H1 (cell line): Measurements from ENCODE around the gene TXK. TPM values are rescaled to one million over a fixed set of nuclear protein-coding genes. Genes with fewer than 3 reads are reported as not detected.

Experiments used
- CTCF ChIA-PET: fragments of 300-600 bp; sonication (Branson Sonifier 250); formaldehyde crosslinking; loops from one replicate; lab custom pipeline; 2021; ENCODE audit not compliant: partially characterized antibody; lab: Charles Lee
- POLR2A ChIA-PET: fragments of 300-600 bp; sonication (Branson Sonifier 250); formaldehyde crosslinking; loops from one replicate; lab custom pipeline; 2021; ENCODE audit warnings: inconsistent platforms; ENCODE audit not compliant: partially characterized antibody; lab: Charles Lee
- DNase-seq, 2 experiments: peaks; one replicate each; pipeline versions ENCODE4 v3.0.0 to v3.0.0-alpha.2; 2010 to 2022; ENCODE audit warnings: low spot score in 2 of 2, low read depth in 1 of 2, mixed read lengths in 1 of 2
- FAIRE-seq: peaks from 2 replicates; lab custom pipeline; 2011; peaks lifted over from hg19 to GRCh38; lab: Jason Lieb, UNC
- H2AFZ ChIP-seq: 2 replicates; pipeline ENCODE4 v1.8.1; 2012; ENCODE audit warnings: low read length, inconsistent platforms
- H2AK5ac ChIP-seq: 2 replicates; pipeline ENCODE4 v1.6.1; 2013; ENCODE audit warnings: low read depth, low read length
- H2BK120ac ChIP-seq: replicated peaks from 2 replicates; pipeline ENCODE3; 2013; ENCODE audit warnings: low read depth, low read length, inconsistent platforms
- H2BK12ac ChIP-seq: 2 replicates; pipeline ENCODE4 v1.6.1; 2013; ENCODE audit warnings: low read depth, low read length
- H2BK15ac ChIP-seq: 2 replicates; pipeline ENCODE4 v1.6.1; 2013; ENCODE audit warnings: low read length
- H2BK20ac ChIP-seq: 2 replicates; pipeline ENCODE4 v1.6.1; 2013; ENCODE audit warnings: low read length
- H2BK5ac ChIP-seq: 2 replicates; pipeline ENCODE4 v1.6.1; 2013; ENCODE audit warnings: low read depth, low read length
- H3K14ac ChIP-seq: 2 replicates; pipeline ENCODE4 v1.6.1; 2013; ENCODE audit warnings: inconsistent platforms; ENCODE audit not compliant: insufficient read length
- H3K18ac ChIP-seq: 2 replicates; pipeline ENCODE4 v1.6.1; 2013; ENCODE audit warnings: low read length; ENCODE audit errors: extremely low read depth
- H3K23ac ChIP-seq: 2 replicates; pipeline ENCODE4 v1.6.1; 2013; ENCODE audit warnings: inconsistent platforms; ENCODE audit not compliant: insufficient read length
- H3K23me2 ChIP-seq: 2 replicates; pipeline ENCODE4 v1.6.1; 2013; ENCODE audit warnings: low read depth, low read length
- H3K27ac ChIP-seq: 2 replicates; pipeline ENCODE4 v1.6.1; 2011; ENCODE audit warnings: low read depth, low read length, inconsistent platforms
- H3K27me3 ChIP-seq, 4 experiments: replicated peaks in 1 of 4; 1 replicate in 1 of 4; 2 replicates in 3 of 4; pipeline versions ENCODE4 v1.6.1 to v1.8.1; 2011 to 2013; ENCODE audit warnings: low read length in 3 of 4, mild to moderate bottlenecking in 3 of 4, inconsistent platforms in 2 of 4, mixed read lengths in 2 of 4, moderate library complexity in 1 of 4; ENCODE audit not compliant: control insufficient read depth in 3 of 4, insufficient read depth in 3 of 4; ENCODE audit errors: extremely low read depth in 1 of 4
- H3K36me3 ChIP-seq, 4 experiments: 2 replicates each; pipeline versions ENCODE4 v1.6.1 to v1.8.1; 2011 to 2013; ENCODE audit warnings: mild to moderate bottlenecking in 4 of 4, low read length in 3 of 4, moderate library complexity in 2 of 4, control low read depth in 1 of 4, inconsistent platforms in 1 of 4; ENCODE audit not compliant: insufficient read depth in 4 of 4, control insufficient read depth in 2 of 4
- H3K4ac ChIP-seq: replicated peaks from 2 replicates; pipeline ENCODE3; 2013; ENCODE audit warnings: low read length, low read depth, mixed read lengths, inconsistent platforms; ENCODE audit not compliant: insufficient read length
- H3K4me1 ChIP-seq, 4 experiments: replicated peaks in 1 of 4; 1 replicate in 1 of 4; 2 replicates in 3 of 4; pipeline versions ENCODE4 v1.6.1 to v1.8.1; 2011 to 2013; ENCODE audit warnings: low read length in 3 of 4, inconsistent platforms in 2 of 4, mixed read lengths in 1 of 4; ENCODE audit not compliant: insufficient read depth in 4 of 4, control insufficient read depth in 3 of 4
- H3K4me2 ChIP-seq, 2 experiments: 2 replicates each; pipeline versions ENCODE4 v1.6.1 to v1.8.1; 2011 to 2013; ENCODE audit warnings: low read depth in 2 of 2, low read length in 2 of 2, control low read depth in 1 of 2, inconsistent platforms in 1 of 2, mild to moderate bottlenecking in 1 of 2; ENCODE audit not compliant: insufficient read depth in 1 of 2
- H3K4me3 ChIP-seq, 4 experiments: fragments of 200-600, 300-600 bp in 1 of 4; sonication (generic), shearing (Covaris generic), sonication (Bioruptor Twin) in 1 of 4; 2 replicates each; pipeline versions ENCODE4 v1.5.1 to v1.8.1; 2011 to 2016; ENCODE audit warnings: low read length in 4 of 4, low read depth in 3 of 4, control low read depth in 2 of 4, inconsistent platforms in 2 of 4, mild to moderate bottlenecking in 2 of 4, mixed read lengths in 1 of 4, moderate library complexity in 1 of 4; ENCODE audit not compliant: insufficient read depth in 2 of 4; ENCODE audit errors: extremely low read depth in 1 of 4
- H3K56ac ChIP-seq: replicated peaks from 2 replicates; pipeline ENCODE3; 2013; ENCODE audit warnings: low read depth, mild to moderate bottlenecking, mixed read lengths, low read length, inconsistent platforms; ENCODE audit not compliant: insufficient read length
- H3K79me1 ChIP-seq: 2 replicates; pipeline ENCODE4 v1.6.1; 2013; ENCODE audit warnings: low read depth, low read length, control low read depth
- H3K79me2 ChIP-seq, 2 experiments: 2 replicates each; pipeline versions ENCODE4 v1.6.1 to v1.8.1; 2012 to 2013; ENCODE audit warnings: low read length in 2 of 2, mild to moderate bottlenecking in 2 of 2, inconsistent platforms in 1 of 2; ENCODE audit not compliant: insufficient read depth in 2 of 2, control insufficient read depth in 1 of 2
- H3K9ac ChIP-seq, 4 experiments: replicated peaks in 1 of 4; 1 replicate in 1 of 4; 2 replicates in 3 of 4; pipeline versions ENCODE4 v1.6.1 to v1.8.1; 2011 to 2013; ENCODE audit warnings: low read depth in 3 of 4, low read length in 3 of 4, control low read depth in 2 of 4, mild to moderate bottlenecking in 2 of 4, moderate library complexity in 2 of 4, inconsistent platforms in 1 of 4; ENCODE audit errors: extremely low read depth in 1 of 4
- H3K9me3 ChIP-seq, 2 experiments: 2 replicates each; pipeline versions ENCODE4 v1.6.1 to v1.8.1; 2012 to 2013; ENCODE audit warnings: mild to moderate bottlenecking in 2 of 2, moderate library complexity in 2 of 2, control low read depth in 1 of 2, inconsistent platforms in 1 of 2, low read depth in 1 of 2, low read length in 1 of 2, mixed read lengths in 1 of 2; ENCODE audit not compliant: insufficient read depth in 2 of 2
- H4K20me1 ChIP-seq, 2 experiments: replicated peaks in 1 of 2; 2 replicates each; pipeline versions ENCODE3 to v1.8.1; 2011 to 2013; ENCODE audit warnings: inconsistent platforms in 2 of 2, low read length in 2 of 2, mild to moderate bottlenecking in 1 of 2; ENCODE audit not compliant: insufficient read depth in 2 of 2, control insufficient read depth in 1 of 2
- H4K5ac ChIP-seq: 2 replicates; pipeline ENCODE4 v1.6.1; 2013; ENCODE audit warnings: low read length, low read depth, mixed read lengths, inconsistent platforms; ENCODE audit not compliant: insufficient read length
- H4K8ac ChIP-seq: 2 replicates; pipeline ENCODE4 v1.8.0; 2013; ENCODE audit warnings: mild to moderate bottlenecking, moderate library complexity, low read length, inconsistent platforms; ENCODE audit not compliant: insufficient read depth; ENCODE audit errors: extremely low read depth
- H4K91ac ChIP-seq: replicated peaks from 2 replicates; pipeline ENCODE3; 2013; ENCODE audit warnings: low read length, mixed read lengths, inconsistent platforms; ENCODE audit not compliant: insufficient read length
- MAFK ChIP-seq: IDR thresholded peaks from 2 replicates; pipeline ENCODE4 v1.6.1; 2012; ENCODE audit warnings: low read depth, mild to moderate bottlenecking, improper control_type of control experiment, low read length
- RAD21 ChIP-seq, 2 experiments: IDR thresholded peaks in 1 of 2; conservative IDR thresholded peaks in 1 of 2; 2 replicates each; pipeline ENCODE4 v1.6.1; 2011; ENCODE audit warnings: low read depth in 2 of 2, low read length in 2 of 2, improper control_type of control experiment in 1 of 2, inconsistent platforms in 1 of 2, mild to moderate bottlenecking in 1 of 2, moderate library complexity in 1 of 2
- WGBS, 2 experiments: shearing (Covaris generic) in 1 of 2; methylation state at CpG; one replicate each; pipeline versions ENCODE4 v1.1.6 to v1.1.7; 2013 to 2015; ENCODE audit warnings: low lambda C conversion rate in 2 of 2, mixed read lengths in 2 of 2, inconsistent platforms in 1 of 2, low coverage in 1 of 2, missing lambda C conversion rate in 1 of 2; ENCODE audit not compliant: insufficient replicate concordance in 2 of 2, insufficient coverage in 1 of 2, insufficient read length in 1 of 2; ENCODE audit errors: extremely low coverage in 1 of 2, missing lambda C conversion rate in 1 of 2; 5-methylcytosine and 5-hydroxymethylcytosine counted together
- polyA plus RNA-seq, 7 experiments: library from polyadenylated mRNA; depleted of rRNA in 3 of 7; stranded (reverse) in 5 of 7; unstranded in 2 of 7; fragments of >200 nt in 5 of 7; fragments of 200-250 nt in 2 of 7; gene quantifications; 1 replicate in 5 of 7; 2 replicates in 1 of 7; 4 replicates in 1 of 7; pipeline versions ENCODE4 v1.2.1 to v1.2.3, GENCODE V29; 2011 to 2013; ENCODE audit warnings: missing spikeins in 2 of 7, mixed read lengths in 2 of 7
- total RNA-seq: library from RNA; stranded (reverse); fragmentation: NEBNext Ultra II Directional; extraction: Animal tissue kit (Norgen Biotek cat#: 25700); gene quantifications from 2 replicates; pipeline ENCODE4 v1.2.1, GENCODE V29; 2021

The TXK gene
- total and polyA plus RNA-seq, 2 of the 8 experiments (the other 6 are each of a cell fraction or from before 2014, with no cell fraction given), result not detected

- no peaks in the 10 kb centered on the region for H3K23me2 ChIP-seq
- no peaks in the 10 kb centered on the region for H3K79me1 ChIP-seq
- no peaks in the 10 kb centered on the region for H3K9me3 ChIP-seq
- H3K18ac ChIP-seq, result no peak overlapping the region
- no peak overlapping the region for H3K56ac ChIP-seq
- no peaks in the 10 kb centered on the region for H3K27me3 ChIP-seq
- no peak for TF ChIP-seq RAD21 (IDR thresholded peaks at IDR 0.05 in 1 of 2, conservative IDR thresholded peaks at IDR 0.05 in 1 of 2; ENCODE audit: low read depth in 2 of 2, low read length in 2 of 2)
- TF ChIP-seq MAFK, result no peak
- H3K36me3 ChIP-seq, result no peaks in the 10 kb centered on the region
- H2AFZ ChIP-seq, result no peak overlapping the region
- no peak overlapping the region for H3K4ac ChIP-seq
- no peak for DNase-seq
- POLR2A ChIA-PET, result no interaction called here
- no peak overlapping the region for H2AK5ac ChIP-seq
- no peak overlapping the region for H3K9ac ChIP-seq
- H3K4me3 ChIP-seq, result no peak overlapping the region
- H2BK5ac ChIP-seq, result no peak overlapping the region
- no peak overlapping the region for H2BK20ac ChIP-seq
- no peak overlapping the region for H2BK15ac ChIP-seq
- H4K91ac ChIP-seq, result no peak overlapping the region
- no peak overlapping the region for H4K5ac ChIP-seq
- no peak overlapping the region for H3K23ac ChIP-seq
- H3K14ac ChIP-seq, result no peak overlapping the region
- WGBS, 2 experiments, result 85% methylated on average over 5 of the region's 5 CpGs; no CpG with 5 or more reads in 1 of the 2 experiments
- H2BK120ac ChIP-seq, result no peak overlapping the region
- H3K27ac ChIP-seq, result no peak overlapping the region
- no peaks in the 10 kb centered on the region for H4K20me1 ChIP-seq
- no peaks in the 10 kb centered on the region for H3K79me2 ChIP-seq
- FAIRE-seq, result no peak
- no peak overlapping the region for H2BK12ac ChIP-seq
- no peak overlapping the region for H4K8ac ChIP-seq
- no peaks in the 10 kb centered on the region for H3K4me1 ChIP-seq
- CTCF ChIA-PET, result interaction anchor here (0.9 to 2.2 kb wide), 5 partner anchors 18 to 386 kb away, joined by 3 to 11 read pairs (median 4); no protein-coding TSS in a partner anchor
- H3K4me2 ChIP-seq, result no peak overlapping the region
Measured at GRCh38 chr4:48090621-48091020, 43.4 kb downstream of the TXK start.
